CD4-positive, CD25-positive, alpha-beta regulatory T cell (primary cell): ENCODE measurements around the gene SLC9A7. TPM values are rescaled to one million over a fixed set of nuclear protein-coding genes. Genes with fewer than 3 reads are reported as not detected.

Source experiments
- ATAC-seq, 2 donors: fragments of 150-1000 bp; cut with Tn5 transposase; one replicate each; pipeline ENCODE4 v1.10.0; 2021; ENCODE audit warnings: low read depth in 2 of 2, moderate number of reproducible peaks in 2 of 2, moderate library complexity in 1 of 2
- DNase-seq, 3 donors: peaks; one replicate each; pipeline versions ENCODE4 v3.0.0 to v3.0.0-alpha.2; 2012 to 2022; ENCODE audit warnings: mixed read lengths in 1 of 3
- H3K27ac ChIP-seq: one replicate; pipeline ENCODE4 v1.7.0; 2013; ENCODE audit warnings: mild to moderate bottlenecking, low read length; ENCODE audit not compliant: insufficient read depth, poor library complexity, severe bottlenecking
- H3K27me3 ChIP-seq: one replicate; pipeline ENCODE4 v1.7.0; 2013; ENCODE audit warnings: low read length; ENCODE audit not compliant: control insufficient read depth, insufficient read depth
- H3K36me3 ChIP-seq: one replicate; pipeline ENCODE4 v1.7.0; 2013; ENCODE audit warnings: mild to moderate bottlenecking, low read length, moderate library complexity; ENCODE audit not compliant: control insufficient read depth, insufficient read depth
- H3K4me1 ChIP-seq: 2 replicates; pipeline ENCODE4 v1.7.0; 2013; ENCODE audit warnings: mild to moderate bottlenecking, low read length; ENCODE audit not compliant: insufficient read depth, control insufficient read depth, poor library complexity, severe bottlenecking
- H3K4me3 ChIP-seq: one replicate; pipeline ENCODE4 v1.7.0; 2013; ENCODE audit warnings: low read depth, mild to moderate bottlenecking, low read length, moderate library complexity
- H3K9me3 ChIP-seq, 2 experiments: 1 replicate in 1 of 2; 2 replicates in 1 of 2; pipeline ENCODE4 v1.7.0; 2013; ENCODE audit warnings: low read length in 2 of 2, mild to moderate bottlenecking in 1 of 2, moderate library complexity in 1 of 2; ENCODE audit not compliant: control insufficient read depth in 2 of 2
- H3K27ac Mint-ChIP-seq, 3 donors: one replicate each; pipeline ENCODE4 v1.8.0; 2020 to 2022; ENCODE audit warnings: mild to moderate bottlenecking in 3 of 3, mixed read lengths in 3 of 3, moderate library complexity in 2 of 3
- H3K27me3 Mint-ChIP-seq: one replicate; pipeline ENCODE4 v1.8.0; 2022; ENCODE audit warnings: mild to moderate bottlenecking, mixed read lengths
- H3K36me3 Mint-ChIP-seq: one replicate; pipeline ENCODE4 v1.8.0; 2020; ENCODE audit warnings: mixed read lengths
- H3K4me1 Mint-ChIP-seq, 4 donors: one replicate each; pipeline ENCODE4 v1.8.0; 2020 to 2022; ENCODE audit warnings: mixed read lengths in 4 of 4, mild to moderate bottlenecking in 1 of 4
- H3K4me3 Mint-ChIP-seq, 4 donors: one replicate each; pipeline ENCODE4 v1.8.0; 2020 to 2022; ENCODE audit warnings: mild to moderate bottlenecking in 4 of 4, mixed read lengths in 4 of 4, moderate library complexity in 3 of 4
- H3K9me3 Mint-ChIP-seq, 7 donors: one replicate each; pipeline ENCODE4 v1.8.0; 2020 to 2022; ENCODE audit warnings: mixed read lengths in 7 of 7, mild to moderate bottlenecking in 3 of 7, moderate library complexity in 2 of 7
- polyA plus RNA-seq, 4 donors: library from polyadenylated mRNA; unstranded; fragments of 300-500 nt; fragmentation: Illumina TruSeq; gene quantifications; one replicate each; pipeline ENCODE4 v1.2.3, GENCODE V29; 2021
- total RNA-seq: library from RNA; stranded (reverse); gene quantifications from one replicate; pipeline ENCODE4 v1.2.3, GENCODE V29; 2022

SLC9A7 gene
- total and polyA plus RNA-seq, 5 donors from 2014 or later = 3.6 to 6.4 (median 4.2) TPM

GRCh38 chrX:46597771-46598170, 161.1 kb downstream of the SLC9A7 start:
- Mint-ChIP-seq H3K27ac (no peak overlapping the region), H3K9me3 (no peaks in the 10 kb centered on the region), H3K4me3 (no peak overlapping the region), H3K36me3 (peaks cover 4% of the 10 kb centered on the region), H3K27me3 (no peaks in the 10 kb centered on the region), H3K4me1 (peaks cover 9 to 47% (median 14%) of the 10 kb centered on the region in 4 donors)
- Histone ChIP-seq H3K9me3 (no peaks in the 10 kb centered on the region), H3K27ac (no peak overlapping the region), H3K4me1 (peaks cover 4% of the 10 kb centered on the region), H3K4me3 (no peak overlapping the region), H3K27me3 (no peaks in the 10 kb centered on the region), H3K36me3 (peaks cover 7% of the 10 kb centered on the region)
- DNase-seq (no peak), ATAC-seq (no peak)

GRCh38 chrX:46597208-46597607, 161.7 kb downstream of the SLC9A7 start:
- no peak overlapping the region for H3K27ac ChIP-seq
- no peak for ATAC-seq
- peaks cover 4% of the 10 kb centered on the region for H3K4me1 ChIP-seq
- H3K27me3 ChIP-seq = no peaks in the 10 kb centered on the region
- H3K4me3 Mint-ChIP-seq = no peak overlapping the region
- H3K27ac Mint-ChIP-seq = peak overlapping the region in 1 of 3 donors; percentile 44
- H3K9me3 Mint-ChIP-seq = peaks cover 0 to 2% (median 0%) of the 10 kb centered on the region in 7 donors
- peaks cover 4% of the 10 kb centered on the region for H3K36me3 ChIP-seq
- no peaks in the 10 kb centered on the region for H3K9me3 ChIP-seq
- peaks cover 4% of the 10 kb centered on the region for H3K36me3 Mint-ChIP-seq
- no peak for DNase-seq
- H3K27me3 Mint-ChIP-seq = no peaks in the 10 kb centered on the region
- peaks cover 9 to 52% (median 18%) of the 10 kb centered on the region in 4 donors for H3K4me1 Mint-ChIP-seq
- H3K4me3 ChIP-seq = no peak overlapping the region

GRCh38 chrX:46595084-46595483, 163.8 kb downstream of the SLC9A7 start:
- no peaks in the 10 kb centered on the region for H3K27me3 Mint-ChIP-seq
- peaks cover 8% of the 10 kb centered on the region for H3K36me3 Mint-ChIP-seq
- H3K4me3 Mint-ChIP-seq = no peak overlapping the region
- DNase-seq (no peak), ATAC-seq (no peak)
- H3K36me3 ChIP-seq = peaks cover 2% of the 10 kb centered on the region
- H3K27ac ChIP-seq = no peak overlapping the region
- peaks cover 5 to 57% (median 24%) of the 10 kb centered on the region in 4 donors for H3K4me1 Mint-ChIP-seq
- peaks cover 11% of the 10 kb centered on the region for H3K4me1 ChIP-seq
- peaks cover 0 to 3% (median 0%) of the 10 kb centered on the region in 7 donors for H3K9me3 Mint-ChIP-seq
- H3K4me3 ChIP-seq = no peak overlapping the region
- no peaks in the 10 kb centered on the region for H3K9me3 ChIP-seq
- no peak overlapping the region for H3K27ac Mint-ChIP-seq
- no peaks in the 10 kb centered on the region for H3K27me3 ChIP-seq

- DNase-seq (peak in 1 of 3 donors; percentile 39), ATAC-seq (peak; percentile 40 to 53)
- H3K27ac Mint-ChIP-seq = peak overlapping the region; percentile 23 to 86 (median 39)
- no peaks in the 10 kb centered on the region for H3K9me3 ChIP-seq
- peaks cover 4% of the 10 kb centered on the region for H3K36me3 Mint-ChIP-seq
- peaks cover 10 to 74% (median 34%) of the 10 kb centered on the region in 4 donors for H3K4me1 Mint-ChIP-seq
- H3K27me3 ChIP-seq = no peaks in the 10 kb centered on the region
- H3K4me1 ChIP-seq = peaks cover 42% of the 10 kb centered on the region
- peaks cover 3% of the 10 kb centered on the region for H3K36me3 ChIP-seq
- no peaks in the 10 kb centered on the region for H3K27me3 Mint-ChIP-seq
- peak overlapping the region; percentile 18 for H3K4me3 ChIP-seq
- peak overlapping the region; percentile 65 for H3K27ac ChIP-seq
- H3K9me3 Mint-ChIP-seq = peaks cover 0 to 3% (median 0%) of the 10 kb centered on the region in 7 donors
- peak overlapping the region; percentile 29 to 78 (median 58) for H3K4me3 Mint-ChIP-seq
These were observed 168.8 kb downstream of the SLC9A7 start for GRCh38 chrX:46589977-46590723.

- Mint-ChIP-seq H3K36me3 (peaks cover 8% of the 10 kb centered on the region), H3K4me3 (peak overlapping the region; percentile 69 to 94 (median 82)), H3K4me1 (peaks cover 10 to 71% (median 36%) of the 10 kb centered on the region in 4 donors), H3K27ac (peak overlapping the region; percentile 86 to 90 (median 89)), H3K9me3 (peaks cover 0 to 3% (median 0%) of the 10 kb centered on the region in 7 donors), H3K27me3 (no peaks in the 10 kb centered on the region)
- H3K9me3 ChIP-seq = no peaks in the 10 kb centered on the region
- ATAC-seq (peak; percentile 53 to 62), DNase-seq (peak; percentile 17 to 77 (median 37))
- H3K4me1 ChIP-seq = peaks cover 46% of the 10 kb centered on the region
- H3K27ac ChIP-seq = peak overlapping the region; percentile 69
- peaks cover 3% of the 10 kb centered on the region for H3K36me3 ChIP-seq
- H3K4me3 ChIP-seq = peak overlapping the region; percentile 75
- no peaks in the 10 kb centered on the region for H3K27me3 ChIP-seq
These were observed 170.7 kb downstream of the SLC9A7 start for GRCh38 chrX:46588263-46588662.

GRCh38 chrX:46587753-46588171, 171.2 kb downstream of the SLC9A7 start:
- Mint-ChIP-seq H3K27ac (peak overlapping the region; percentile 86 to 90 (median 89)), H3K4me3 (peak overlapping the region; percentile 69 to 94 (median 82)), H3K9me3 (peaks cover 0 to 3% (median 0%) of the 10 kb centered on the region in 7 donors), H3K27me3 (no peaks in the 10 kb centered on the region), H3K36me3 (peaks cover 8% of the 10 kb centered on the region), H3K4me1 (peaks cover 10 to 74% (median 37%) of the 10 kb centered on the region in 4 donors)
- Histone ChIP-seq H3K27me3 (no peaks in the 10 kb centered on the region), H3K4me3 (peak overlapping the region; percentile 75), H3K4me1 (peaks cover 42% of the 10 kb centered on the region), H3K36me3 (peaks cover 3% of the 10 kb centered on the region), H3K9me3 (no peaks in the 10 kb centered on the region), H3K27ac (peak overlapping the region; percentile 69)
- DNase-seq (no peak), ATAC-seq (no peak)

- H3K27ac ChIP-seq = peak overlapping the region; percentile 69
- Mint-ChIP-seq H3K36me3 (peaks cover 8% of the 10 kb centered on the region), H3K4me3 (peak overlapping the region; percentile 69 to 94 (median 82)), H3K27me3 (no peaks in the 10 kb centered on the region), H3K9me3 (peaks cover 0 to under 1% (median 0%) of the 10 kb centered on the region in 7 donors), H3K27ac (peak overlapping the region; percentile 67 to 86 (median 69)), H3K4me1 (peaks cover 10 to 75% (median 38%) of the 10 kb centered on the region in 4 donors)
- ATAC-seq = no peak
- peak overlapping the region; percentile 75 for H3K4me3 ChIP-seq
- H3K36me3 ChIP-seq = peaks cover 3% of the 10 kb centered on the region
- H3K27me3 ChIP-seq = no peaks in the 10 kb centered on the region
- peaks cover 42% of the 10 kb centered on the region for H3K4me1 ChIP-seq
- no peaks in the 10 kb centered on the region for H3K9me3 ChIP-seq
- DNase-seq = peak in 1 of 3 donors; percentile 35
These were observed 171.8 kb downstream of the SLC9A7 start for GRCh38 chrX:46587158-46587557.
